GM12801 (cell line): Measurements from ENCODE around the gene KCNK17.

Experiments
- CTCF ChIP-seq: IDR thresholded peaks from one replicate; pipeline ENCODE4 v1.5.1; 2011; ENCODE audit warnings: control low read depth; ENCODE audit not compliant: insufficient read length; ENCODE audit errors: extremely low read depth

The KCNK17 gene

DNA sequence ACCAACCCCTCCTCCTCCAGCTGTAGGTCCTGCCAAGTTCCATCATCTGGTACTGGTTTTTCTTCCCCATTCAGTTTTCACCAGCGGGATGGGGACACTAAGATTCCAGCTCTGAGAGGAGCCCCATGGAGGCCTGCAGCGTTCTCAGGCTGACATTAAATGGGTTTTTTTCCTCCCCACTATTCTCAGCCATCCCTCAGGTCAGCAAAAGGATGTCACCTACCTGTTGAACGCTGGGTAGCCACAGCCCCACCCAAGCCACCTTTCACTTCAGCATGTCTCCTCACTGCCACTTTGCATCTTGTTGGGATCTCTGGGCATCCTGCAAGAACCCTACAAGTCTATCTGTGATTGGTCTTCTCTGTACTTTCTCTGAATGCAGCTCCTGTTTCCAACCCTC, 6.8 kb downstream of the KCNK17 start:
- TF ChIP-seq CTCF = no peak

GRCh38 chr6:39304951-39305350, 9.3 kb downstream of the KCNK17 start:
- TF ChIP-seq CTCF = no peak

- TF ChIP-seq CTCF = no peak
Observed at GRCh38 chr6:39303425-39304153, 10.6 kb downstream of the KCNK17 start.

DNA sequence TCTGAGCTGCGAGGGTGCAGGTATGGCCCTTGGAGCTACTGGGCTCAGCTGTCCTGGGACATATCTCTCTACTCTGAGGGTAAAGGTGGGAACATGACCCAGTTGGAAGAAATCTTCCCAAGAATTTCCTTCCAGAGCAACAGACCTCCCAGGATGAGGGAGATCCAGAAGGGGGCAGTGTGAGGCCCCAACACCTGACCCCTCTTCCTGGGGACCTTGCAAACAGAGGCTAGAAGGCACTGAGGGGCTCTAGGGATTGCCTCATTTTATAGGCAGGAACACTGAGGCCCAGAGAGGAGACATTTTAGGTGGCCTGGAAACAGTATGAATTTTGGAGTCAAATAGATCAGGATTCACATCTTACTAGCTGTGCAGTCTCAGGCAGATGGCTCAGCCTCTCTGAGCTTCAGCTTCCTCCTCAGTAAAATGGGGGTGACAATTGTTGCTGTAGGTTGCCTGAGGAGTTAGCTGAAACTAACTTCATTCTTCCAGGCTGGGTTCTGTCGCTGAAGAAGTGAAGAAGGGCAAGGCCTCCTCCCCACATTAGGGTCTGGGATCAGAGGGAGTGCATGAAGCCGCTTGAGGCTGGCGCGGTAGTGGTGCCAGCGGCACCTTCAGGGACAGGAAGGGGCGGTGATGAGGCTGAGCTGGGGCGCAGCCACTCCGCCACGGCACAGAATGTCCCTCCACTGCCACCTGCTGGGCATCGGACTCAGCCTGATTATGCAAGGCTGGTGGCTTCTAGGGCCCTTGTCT, 11.4 kb downstream of the KCNK17 start:
- TF ChIP-seq CTCF = no peak

DNA sequence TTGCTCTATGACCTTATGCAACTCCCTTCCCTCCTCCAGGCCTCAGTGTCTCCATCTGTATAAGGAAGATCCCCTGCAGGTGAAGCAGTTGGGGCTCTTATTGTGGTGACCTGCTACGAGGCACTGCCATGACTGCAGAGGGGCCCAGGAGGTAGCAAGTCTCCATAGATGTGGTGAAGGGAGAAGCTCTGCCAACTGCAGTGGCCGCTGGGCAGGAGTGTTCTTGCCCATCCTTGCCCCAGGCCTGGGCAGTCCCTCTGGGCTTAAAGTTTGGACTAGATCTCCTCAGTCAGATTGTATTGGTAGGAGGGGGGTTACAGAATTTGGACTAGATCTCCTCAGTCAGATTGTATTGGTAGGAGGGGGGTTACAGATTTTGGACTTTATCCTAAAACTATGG, 12.2 kb downstream of the KCNK17 start:
- TF ChIP-seq CTCF = no peak

DNA sequence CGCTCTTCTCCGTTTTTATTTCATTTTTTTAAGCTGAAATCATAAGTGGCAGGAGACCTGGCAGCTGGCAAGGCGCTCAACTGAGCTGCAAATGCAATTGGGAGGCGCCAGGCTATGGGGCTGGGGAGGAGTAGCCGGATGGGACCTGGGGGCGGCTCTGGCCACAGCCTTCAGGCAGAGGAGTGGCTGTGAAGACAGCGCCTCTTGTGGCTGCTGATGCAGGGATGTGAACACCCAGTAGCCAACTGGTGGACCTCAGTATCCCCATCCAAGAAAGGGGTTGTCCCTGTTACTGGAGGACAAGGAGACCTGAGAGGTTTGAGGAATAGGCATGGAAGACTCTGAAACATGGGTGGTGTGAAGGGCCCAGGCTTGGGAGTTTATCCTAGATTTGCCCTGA, 12.6 kb downstream of the KCNK17 start:
- TF ChIP-seq CTCF = no peak

DNA sequence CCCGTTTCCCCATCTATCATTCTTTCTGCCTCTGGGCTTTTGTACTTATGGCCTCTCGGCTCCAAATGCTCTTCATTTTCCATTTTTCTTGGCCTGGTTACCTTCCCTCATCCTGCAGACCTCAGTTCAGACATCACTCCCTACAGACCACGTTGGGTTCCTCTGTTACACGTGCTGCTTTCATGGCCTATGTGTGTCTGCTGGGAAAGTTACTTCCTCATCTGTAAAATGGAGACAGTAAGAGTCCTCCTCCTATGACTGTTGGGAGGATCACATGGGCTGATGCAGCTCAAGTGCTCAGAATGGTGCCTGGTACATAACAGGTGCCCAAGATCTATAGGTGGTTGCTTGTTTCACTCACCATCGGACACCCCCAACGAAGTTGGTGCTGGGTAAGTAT, 13.5 kb downstream of the KCNK17 start:
- TF ChIP-seq CTCF = no peak
